PC-3 (cell line): ENCODE data around the gene TSEN2. TPM values are rescaled to one million over a fixed set of nuclear protein-coding genes. Genes with fewer than 3 reads are reported as not detected.
A peak's percentile ranks its signal among the peaks of the same experiment; 100 is the strongest.

ENCODE experiments used
- ATAC-seq: fragments of 200-7000 bp; cut with Tn5 transposase; 2 replicates; pipeline ENCODE4 v1.9.1; 2020; ENCODE audit warnings: mild to moderate bottlenecking, moderate library complexity
- BruUV-seq: library from RNA; stranded (reverse); fragments of 400-500 nt; replicated peaks from 2 replicates; lab custom pipeline; 2021; lab: Mats Ljungman, UMichigan
- CTCF ChIA-PET: fragments of 300-600 bp; sonication (Branson Sonifier 250); formaldehyde crosslinking; loops from one replicate; lab custom pipeline; 2022; ENCODE audit warnings: antibody characterized with exemption; lab: Charles Lee
- POLR2A ChIA-PET: fragments of 300-600 bp; sonication (Branson Sonifier 250); formaldehyde crosslinking; loops from one replicate; lab custom pipeline; 2022; ENCODE audit warnings: antibody characterized with exemption; ENCODE audit not compliant: unreplicated experiment; lab: Charles Lee
- DNase-seq: peaks from one replicate; pipeline ENCODE4 v3.0.0-alpha.2; 2015
- H2AFZ ChIP-seq: fragments of 300-600 bp; sonication (generic); 2 replicates; pipeline ENCODE4 v1.6.0; 2016; ENCODE audit warnings: antibody characterized with exemption, low read length
- H3F3A ChIP-seq: fragments of 300-600 bp; sonication (generic); one replicate; pipeline ENCODE4 v1.6.0; 2017; ENCODE audit warnings: antibody characterized with exemption, low read length, control low read depth, mild to moderate bottlenecking; ENCODE audit not compliant: unreplicated experiment
- H3K27ac ChIP-seq: fragments of 300-600 bp; sonication (generic); 2 replicates; pipeline ENCODE4 v1.5.1; 2016; ENCODE audit warnings: mild to moderate bottlenecking, low read length
- H3K27me3 ChIP-seq: fragments of 300-600 bp; sonication (generic); 2 replicates; pipeline ENCODE4 v1.6.1; 2016; ENCODE audit warnings: low read length, mixed read lengths
- H3K36me3 ChIP-seq: fragments of 300-600 bp; sonication (generic); 2 replicates; pipeline ENCODE4 v1.6.1; 2016; ENCODE audit warnings: low read depth, mixed run types, low read length, mixed read lengths
- H3K4me1 ChIP-seq: fragments of 300-600 bp; sonication (generic); 2 replicates; pipeline ENCODE4 v1.5.1; 2016; ENCODE audit warnings: low read length; ENCODE audit not compliant: insufficient read depth
- H3K4me2 ChIP-seq: fragments of 300-600 bp; sonication (generic); 2 replicates; pipeline ENCODE4 v1.6.0; 2016; ENCODE audit warnings: low read length
- H3K4me3 ChIP-seq: fragments of 300-600 bp; sonication (generic); 2 replicates; pipeline ENCODE4 v1.5.1; 2016; ENCODE audit warnings: mild to moderate bottlenecking, low read length, mixed read lengths
- H3K79me2 ChIP-seq: fragments of 300-600 bp; sonication (generic); 2 replicates; pipeline ENCODE4 v1.6.1; 2017; ENCODE audit warnings: low read length, mixed read lengths
- H3K9ac ChIP-seq: fragments of 300-600 bp; sonication (generic); 2 replicates; pipeline ENCODE4 v1.6.0; 2016; ENCODE audit warnings: mild to moderate bottlenecking, low read length
- H3K9me2 ChIP-seq: fragments of 300-600 bp; sonication (generic); replicated peaks from 2 replicates; pipeline ENCODE4 v1.6.1; 2016; ENCODE audit warnings: mixed run types, low read length, mixed read lengths
- H3K9me3 ChIP-seq: fragments of 300-600 bp; sonication (generic); 2 replicates; pipeline ENCODE4 v1.6.1; 2016; ENCODE audit warnings: low read length, mixed read lengths
- H4K20me1 ChIP-seq: fragments of 300-600 bp; sonication (generic); 2 replicates; pipeline ENCODE4 v1.6.1; 2016; ENCODE audit warnings: low read length, mixed read lengths
- EZH2 ChIP-seq: fragments of 300-600 bp; sonication (generic); IDR thresholded peaks from one replicate; pipeline ENCODE4 v1.6.1; 2017; ENCODE audit warnings: antibody characterized with exemption, mild to moderate bottlenecking, low read length; ENCODE audit not compliant: unreplicated experiment
- EZH2phosphoT487 ChIP-seq: fragments of 300-600 bp; sonication (generic); IDR thresholded peaks from 2 replicates; pipeline ENCODE4 v1.6.1; 2018; ENCODE audit warnings: mild to moderate bottlenecking, antibody characterized with exemption, low read length, borderline replicate concordance
- intact Hi-C: fragments of 100-400 bp; cut with micrococcal nuclease; formaldehyde crosslinking; loops from 2 replicates; pipeline ENCODE4 v1.9.0; 2023
- total RNA-seq: library from RNA; depleted of rRNA; stranded (reverse); fragments of >200 nt; gene quantifications from 2 replicates; pipeline ENCODE4 v1.2.3, GENCODE V29; 2014
- TF ChIP-seq, protein P1 (sequence below): fragments of 300-600 bp; sonication (generic); conservative IDR thresholded peaks from 2 replicates; pipeline ENCODE4 v1.5.1; 2017; ENCODE audit warnings: antibody characterized with exemption, low read depth, mild to moderate bottlenecking, low read length

TSEN2 gene
- total RNA-seq, 1 experiment from 2014 or later, result 40.2 TPM

DNA sequence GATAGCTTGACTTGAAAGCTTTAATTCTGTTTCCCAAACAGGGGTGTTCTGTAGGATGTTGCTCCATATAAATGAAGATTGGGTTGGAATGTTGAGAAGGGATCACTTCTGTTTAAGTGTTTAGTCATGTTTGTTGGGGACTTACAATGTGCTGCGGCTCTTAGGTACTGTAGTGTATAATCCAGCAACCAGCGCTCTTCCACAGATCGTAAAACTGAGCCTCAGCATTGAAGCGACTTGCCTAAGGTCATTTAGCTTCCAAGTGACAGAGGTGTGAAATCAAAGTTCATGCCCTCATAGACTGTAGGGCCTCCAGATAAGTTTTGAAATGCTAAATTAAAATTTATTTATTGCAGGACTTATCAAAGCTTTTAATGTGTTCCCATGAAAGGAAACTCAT lies 74.4 kb downstream of the TSEN2 start:
- CTCF ChIA-PET, result no interaction called here
- H3F3A ChIP-seq, result no peaks in the 10 kb centered on the region
- peak overlapping the region; percentile 82 for H3K4me2 ChIP-seq
- H2AFZ ChIP-seq, result no peak overlapping the region
- no peaks in the 10 kb centered on the region for H3K9me3 ChIP-seq
- no peak overlapping the region for H3K27ac ChIP-seq
- DNase-seq, result peak; percentile 38
- intact Hi-C loops, result loop anchor here (5.0 to 10.0 kb wide), 2 partner anchors 104 to 336 kb away; partner anchors contain the start of gene RAF1
- peaks cover 45% of the 10 kb centered on the region for H4K20me1 ChIP-seq
- H3K27me3 ChIP-seq, result no peaks in the 10 kb centered on the region
- POLR2A ChIA-PET, result interaction anchor here (0.7 kb wide), 1 partner anchor 1313 kb away, joined by 3 read pairs; no protein-coding TSS in a partner anchor
- H3K4me1 ChIP-seq, result peaks cover 16% of the 10 kb centered on the region
- TF ChIP-seq, protein P1, sequence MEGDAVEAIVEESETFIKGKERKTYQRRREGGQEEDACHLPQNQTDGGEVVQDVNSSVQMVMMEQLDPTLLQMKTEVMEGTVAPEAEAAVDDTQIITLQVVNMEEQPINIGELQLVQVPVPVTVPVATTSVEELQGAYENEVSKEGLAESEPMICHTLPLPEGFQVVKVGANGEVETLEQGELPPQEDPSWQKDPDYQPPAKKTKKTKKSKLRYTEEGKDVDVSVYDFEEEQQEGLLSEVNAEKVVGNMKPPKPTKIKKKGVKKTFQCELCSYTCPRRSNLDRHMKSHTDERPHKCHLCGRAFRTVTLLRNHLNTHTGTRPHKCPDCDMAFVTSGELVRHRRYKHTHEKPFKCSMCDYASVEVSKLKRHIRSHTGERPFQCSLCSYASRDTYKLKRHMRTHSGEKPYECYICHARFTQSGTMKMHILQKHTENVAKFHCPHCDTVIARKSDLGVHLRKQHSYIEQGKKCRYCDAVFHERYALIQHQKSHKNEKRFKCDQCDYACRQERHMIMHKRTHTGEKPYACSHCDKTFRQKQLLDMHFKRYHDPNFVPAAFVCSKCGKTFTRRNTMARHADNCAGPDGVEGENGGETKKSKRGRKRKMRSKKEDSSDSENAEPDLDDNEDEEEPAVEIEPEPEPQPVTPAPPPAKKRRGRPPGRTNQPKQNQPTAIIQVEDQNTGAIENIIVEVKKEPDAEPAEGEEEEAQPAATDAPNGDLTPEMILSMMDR, result no peak
- TF ChIP-seq EZH2 (no peak), EZH2phosphoT487 (no peak)
- peak overlapping the region; percentile 93 for H3K9ac ChIP-seq
- ATAC-seq, result no peak
- H3K9me2 ChIP-seq, result no peaks in the 10 kb centered on the region
- no TSS peak for BruUV-seq
- peak overlapping the region; percentile 78 for H3K4me3 ChIP-seq
- H3K36me3 ChIP-seq, result no peaks in the 10 kb centered on the region
- peaks cover 67% of the 10 kb centered on the region for H3K79me2 ChIP-seq

DNA sequence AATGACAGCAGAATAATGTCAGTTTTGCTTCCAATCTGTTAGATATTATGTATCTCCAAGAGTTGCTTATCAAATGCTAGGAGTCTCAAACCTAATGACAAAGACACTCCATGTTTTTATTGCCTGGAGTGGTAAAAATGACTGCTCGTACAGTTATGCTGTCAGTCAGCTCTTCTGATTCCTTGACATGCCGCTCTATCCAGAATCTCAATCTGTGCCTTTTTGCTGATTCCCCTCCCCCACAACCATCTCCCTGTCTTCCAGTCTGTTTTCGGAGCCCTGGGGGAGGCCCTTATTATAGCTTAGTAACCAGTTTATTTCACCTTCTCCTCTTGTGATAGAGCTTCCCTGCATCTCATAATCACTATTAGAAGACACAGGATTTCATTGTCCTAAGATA lies 75.2 kb downstream of the TSEN2 start:
- CTCF ChIA-PET, result no interaction called here
- BruUV-seq, result no TSS peak

More for the DNA sequence above, 75.2 kb downstream of the TSEN2 start:
- H3K79me2 ChIP-seq, result peaks cover 76% of the 10 kb centered on the region
- TF ChIP-seq, protein P1, result no peak
- no peak for TF ChIP-seq EZH2phosphoT487
- no peak for TF ChIP-seq EZH2
- POLR2A ChIA-PET, result no interaction called here
- no peak overlapping the region for H2AFZ ChIP-seq
- peak overlapping the region; percentile 78 for H3K4me3 ChIP-seq
- no peaks in the 10 kb centered on the region for H3K36me3 ChIP-seq
- peak overlapping the region; percentile 82 for H3K4me2 ChIP-seq
- H4K20me1 ChIP-seq, result peaks cover 45% of the 10 kb centered on the region
- H3K9ac ChIP-seq, result no peak overlapping the region
- intact Hi-C loops, result loop anchor here (5.0 to 10.0 kb wide), 2 partner anchors 103 to 335 kb away; partner anchors contain the start of gene RAF1
- ATAC-seq (no peak), DNase-seq (no peak)
- H3F3A ChIP-seq, result no peaks in the 10 kb centered on the region
- no peaks in the 10 kb centered on the region for H3K27me3 ChIP-seq
- H3K4me1 ChIP-seq, result peaks cover 16% of the 10 kb centered on the region
- no peak overlapping the region for H3K27ac ChIP-seq
- H3K9me2 ChIP-seq, result no peaks in the 10 kb centered on the region
- H3K9me3 ChIP-seq, result no peaks in the 10 kb centered on the region
